ENCODE data around the gene CTF1.

CTF1 gene

DNA sequence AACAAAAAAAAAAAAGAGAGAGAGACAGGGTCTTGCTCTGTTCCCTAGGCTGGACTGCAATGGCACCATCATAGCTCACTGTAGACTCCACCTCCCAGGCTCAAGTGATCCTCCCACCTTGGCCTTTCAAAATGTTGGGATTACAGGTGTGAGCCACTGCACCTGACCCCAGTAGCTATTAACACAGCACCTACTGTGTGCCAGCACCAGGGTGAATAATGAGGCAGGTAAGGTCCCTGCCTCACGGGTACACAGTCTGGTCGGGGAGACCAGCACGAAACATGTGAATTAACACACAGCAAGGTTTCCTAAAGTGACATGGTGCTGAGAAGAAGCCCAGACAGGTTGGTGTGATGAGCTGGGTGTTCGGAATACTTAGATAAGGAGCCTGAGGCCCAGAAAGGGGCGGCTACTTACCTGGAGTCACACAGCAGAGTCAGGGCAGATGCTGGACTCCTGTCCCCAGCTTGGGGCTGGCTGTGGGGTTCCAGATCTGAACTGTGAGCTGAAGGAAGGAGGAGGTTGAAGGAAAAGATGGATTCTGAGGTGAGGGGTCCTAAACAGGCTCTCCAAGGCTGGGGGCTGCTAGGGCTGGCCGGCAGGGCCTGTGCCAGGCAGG, 16.5 kb downstream of the CTF1 start:
- no peak for DNase-seq

DNA sequence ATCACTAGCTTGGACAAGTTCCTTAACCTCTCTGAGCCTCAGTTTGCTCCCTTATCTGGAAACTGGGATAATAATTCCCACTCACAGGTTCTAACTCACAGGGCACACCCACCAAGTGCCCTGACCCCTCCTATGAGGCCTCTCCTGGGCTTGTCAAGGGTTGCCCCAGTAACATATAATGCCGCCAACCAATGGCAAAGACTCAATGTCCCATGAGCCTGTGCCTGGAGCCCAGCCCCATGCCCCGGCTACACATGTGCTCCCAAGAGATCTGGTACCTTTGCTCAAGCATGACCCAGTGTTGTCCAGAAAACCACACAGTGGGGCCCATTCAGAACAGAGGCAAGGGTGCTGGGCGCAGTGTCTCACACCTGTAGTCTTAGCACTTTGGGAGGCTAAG, 18.4 kb downstream of the CTF1 start:
- no peak for DNase-seq

DNA sequence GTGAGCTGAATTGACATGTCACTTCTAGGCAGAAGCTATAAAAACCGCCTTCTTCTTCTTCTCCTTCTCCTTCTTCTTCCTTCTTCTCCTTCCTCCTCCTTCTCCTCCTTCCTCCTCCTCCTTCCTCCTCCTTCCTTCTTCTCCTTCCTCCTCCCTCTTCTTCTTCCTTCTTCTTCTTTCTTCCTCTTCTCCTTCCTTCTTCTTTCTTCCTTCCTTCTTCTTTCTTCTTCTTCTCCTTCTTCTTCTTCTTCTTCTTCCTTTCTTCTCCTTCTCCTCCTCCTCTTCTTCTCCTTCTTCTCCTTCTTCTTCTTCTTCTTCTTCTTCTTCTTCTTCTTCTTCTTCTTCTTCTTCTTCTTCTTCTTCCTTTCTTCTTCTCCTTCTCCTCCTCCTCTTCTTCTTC, 22.2 kb downstream of the CTF1 start:
- no peak for DNase-seq

DNA sequence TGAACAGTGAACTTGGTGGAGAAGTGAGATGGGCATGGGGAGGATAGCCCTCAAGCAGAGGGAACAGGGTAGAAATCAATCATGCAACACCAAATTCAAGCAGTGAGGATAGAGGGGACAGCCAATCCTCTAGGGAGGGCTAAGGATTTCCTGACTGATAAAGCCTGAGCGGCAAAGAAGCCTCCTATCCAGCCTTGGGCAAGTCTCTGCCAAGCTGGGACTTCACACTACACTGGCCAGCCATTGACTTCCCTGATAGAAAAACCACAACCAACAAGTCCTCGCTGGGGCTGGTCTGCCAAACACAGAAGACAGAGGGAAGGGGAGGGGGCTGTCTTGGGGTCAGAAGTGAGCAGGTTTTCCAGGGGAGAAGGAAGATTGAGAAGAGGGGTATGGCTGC, 24.5 kb downstream of the CTF1 start:
- DNase-seq = no peak

DNA sequence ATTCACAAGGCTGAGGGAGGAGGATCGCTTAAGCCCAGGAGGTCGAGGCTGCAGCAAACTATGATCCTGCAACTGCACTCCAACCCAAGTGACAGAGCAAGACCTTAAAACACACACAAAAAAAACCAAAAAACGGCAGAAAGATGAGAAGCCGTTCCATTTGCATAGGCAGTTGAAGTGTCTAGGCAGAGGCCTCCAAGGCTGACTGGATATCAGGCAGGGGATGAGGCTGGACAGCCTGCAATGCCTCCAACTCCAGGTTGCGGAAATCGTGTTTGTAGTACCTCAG, 25.0 kb downstream of the CTF1 start:
- DNase-seq = no peak

- DNase-seq = peak; percentile 25
Observed at GRCh38 chr16:30921748-30922419, 25.5 kb downstream of the CTF1 start.

GRCh38 chr16:30922420-30922959, 26.1 kb downstream of the CTF1 start:
- peak; percentile 86 for DNase-seq

- peak; percentile 87 for DNase-seq
Observed at GRCh38 chr16:30922960-30923535, 26.6 kb downstream of the CTF1 start.

- DNase-seq = no peak
Observed at GRCh38 chr16:30923554-30924075, 27.2 kb downstream of the CTF1 start, which contains the start of gene FBXL19. FBXL19 (plus strand) TSS chr16:30923572; CDS start chr16:30925755, 2,183 bp downstream.

- DNase-seq = no peak
Observed at GRCh38 chr16:30924076-30924912, 27.9 kb downstream of the CTF1 start.

- DNase-seq = no peak
Observed at GRCh38 chr16:30924913-30925631, 28.7 kb downstream of the CTF1 start.

GRCh38 chr16:30925632-30925987, 29.2 kb downstream of the CTF1 start:
- DNase-seq = no peak

- no peak for DNase-seq
Observed at GRCh38 chr16:30925995-30926811, 29.8 kb downstream of the CTF1 start.

DNA sequence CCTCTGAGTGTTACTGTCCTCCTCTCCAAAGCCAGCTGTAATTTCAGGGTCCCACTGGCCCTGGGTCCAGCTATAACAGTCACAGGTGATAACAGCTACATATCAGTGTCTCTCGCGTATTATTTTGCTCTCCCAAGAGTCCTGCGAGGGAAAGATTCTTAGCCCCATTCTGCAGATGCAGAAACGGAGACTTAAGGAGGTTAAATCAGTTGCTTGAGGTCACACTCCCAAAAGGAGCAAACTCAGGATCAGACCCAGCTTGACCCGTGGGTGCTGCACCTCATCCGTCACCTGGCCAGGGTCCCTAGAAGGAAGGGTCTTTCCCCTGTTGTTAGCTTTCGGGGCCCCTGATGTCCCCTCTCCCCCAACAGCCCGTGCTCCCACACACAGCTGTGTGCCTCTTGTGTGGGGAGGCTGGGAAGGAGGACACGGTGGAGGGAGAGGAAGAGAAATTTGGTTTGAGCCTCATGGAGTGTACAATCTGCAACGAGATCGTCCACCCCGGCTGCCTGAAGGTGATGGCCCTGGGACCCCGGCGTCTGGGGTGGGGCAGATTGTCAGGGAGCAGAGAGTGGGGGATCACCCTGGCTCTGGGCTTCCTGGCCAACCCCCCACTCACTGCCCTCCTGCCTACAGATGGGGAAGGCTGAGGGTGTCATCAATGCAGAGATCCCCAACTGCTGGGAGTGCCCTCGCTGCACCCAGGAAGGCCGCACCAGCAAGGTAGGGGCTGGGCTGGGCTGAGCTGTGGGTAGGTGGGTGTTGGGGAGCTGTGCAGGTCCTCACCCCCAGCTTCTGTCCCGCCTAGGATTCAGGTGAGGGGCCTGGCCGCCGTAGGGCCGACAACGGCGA, 30.7 kb downstream of the CTF1 start:
- DNase-seq = no peak

DNA sequence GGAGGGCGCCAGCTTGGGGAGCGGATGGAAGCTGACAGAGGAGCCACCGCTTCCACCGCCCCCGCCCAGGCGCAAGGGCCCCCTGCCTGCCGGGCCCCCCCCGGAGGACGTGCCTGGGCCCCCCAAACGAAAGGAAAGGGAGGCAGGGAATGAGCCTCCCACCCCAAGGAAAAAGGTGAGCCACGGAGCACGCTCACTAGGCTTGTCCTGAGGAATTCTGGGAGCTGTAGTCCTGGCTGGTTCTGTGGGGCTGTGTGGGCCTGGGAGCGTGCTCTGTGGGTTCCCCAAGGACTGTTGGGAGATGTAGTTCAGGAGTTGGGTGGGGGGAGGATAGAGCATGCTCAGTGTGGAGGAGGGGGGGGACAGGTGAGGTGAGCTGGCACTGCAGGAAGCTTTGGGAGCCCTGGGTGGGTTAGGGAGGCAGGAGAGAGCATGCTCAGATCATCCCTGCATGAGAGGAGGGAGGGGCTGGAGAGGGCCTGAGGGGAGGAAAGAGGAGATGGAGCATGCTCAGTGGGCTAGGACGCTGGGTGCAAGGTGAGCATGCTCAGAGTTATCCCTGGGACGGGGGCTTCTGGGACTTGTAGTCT, 31.5 kb downstream of the CTF1 start:
- DNase-seq = peak; percentile 44

DNA sequence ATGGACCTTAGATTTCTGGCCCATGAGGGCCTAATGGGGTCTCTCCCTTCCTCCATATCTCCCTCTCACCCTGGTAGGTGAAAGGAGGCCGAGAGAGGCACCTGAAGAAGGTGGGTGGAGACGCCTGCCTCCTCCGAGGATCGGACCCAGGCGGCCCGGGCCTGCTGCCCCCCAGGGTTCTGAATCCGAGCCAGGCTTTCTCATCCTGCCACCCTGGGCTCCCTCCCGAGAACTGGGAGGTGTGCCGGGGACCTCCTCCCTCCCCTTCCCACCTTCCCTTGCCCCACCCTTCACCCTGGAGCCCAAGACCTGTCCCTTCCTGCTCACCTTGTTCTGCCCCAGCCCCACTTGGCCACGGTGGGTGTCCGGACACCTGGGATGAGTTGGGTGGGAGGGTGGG, 32.0 kb downstream of the CTF1 start:
- DNase-seq = no peak

DNA sequence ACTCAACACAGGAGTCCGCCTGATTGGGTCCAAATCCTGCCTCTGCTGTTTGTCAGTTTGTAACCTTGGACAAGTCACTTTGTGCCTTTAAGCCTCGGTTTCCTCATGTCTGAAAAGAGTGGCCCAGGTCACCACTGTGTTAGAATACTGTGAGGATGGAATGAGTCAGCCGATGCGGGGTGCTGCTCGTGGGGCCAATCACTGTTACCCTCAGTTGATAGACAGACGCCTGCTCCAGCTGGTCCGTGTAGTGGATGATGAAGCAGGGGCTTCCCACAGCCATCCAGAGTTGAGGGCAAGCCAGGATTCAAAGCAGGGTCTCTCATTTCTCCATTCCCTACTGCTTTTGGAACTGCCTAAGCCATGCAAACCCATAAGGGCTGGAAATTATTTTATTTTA, 32.8 kb downstream of the CTF1 start:
- no peak for DNase-seq

GRCh38 chr16:30930160-30930571, 33.8 kb downstream of the CTF1 start:
- no peak for DNase-seq

DNA sequence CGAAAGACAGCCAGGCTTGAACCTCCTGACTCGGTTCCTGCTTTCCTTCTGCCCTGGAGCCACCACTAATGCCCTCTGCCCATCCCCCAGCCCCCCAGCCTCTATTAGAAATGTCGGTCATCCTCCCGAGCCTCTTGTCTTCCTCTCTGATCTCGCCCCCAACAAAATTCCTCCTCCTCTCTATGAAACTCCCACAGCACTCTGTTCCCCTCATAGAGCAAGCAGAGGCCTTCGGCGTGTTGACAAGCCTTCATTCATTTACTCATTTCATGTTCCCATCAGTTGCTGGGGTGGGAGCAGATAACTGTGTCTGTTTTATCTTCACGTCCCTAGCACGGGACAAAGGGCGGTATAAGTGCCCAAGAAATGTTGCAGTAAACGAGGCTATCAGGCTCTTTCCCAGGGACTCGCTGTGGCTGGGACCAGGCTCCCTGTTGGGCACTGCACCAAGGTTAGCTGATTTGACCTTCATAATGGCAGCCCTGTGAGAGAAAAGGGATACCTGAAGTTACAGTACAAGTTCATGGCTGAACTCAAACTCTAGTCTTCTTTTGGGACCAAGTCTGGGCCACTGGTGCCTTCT, 34.7 kb downstream of the CTF1 start:
- DNase-seq = no peak

Data from NCI-H1048 (cell line).